ENCODE results near the gene ICAM5.
A peak's percentile ranks its signal among the peaks of the same experiment; 100 is the strongest.
"Not testable (repeated sequence)": the region's sequence is repeated elsewhere in the genome, so short reads cannot be mapped to it uniquely, and the experiment has no call there.

Gene ICAM5

DNA sequence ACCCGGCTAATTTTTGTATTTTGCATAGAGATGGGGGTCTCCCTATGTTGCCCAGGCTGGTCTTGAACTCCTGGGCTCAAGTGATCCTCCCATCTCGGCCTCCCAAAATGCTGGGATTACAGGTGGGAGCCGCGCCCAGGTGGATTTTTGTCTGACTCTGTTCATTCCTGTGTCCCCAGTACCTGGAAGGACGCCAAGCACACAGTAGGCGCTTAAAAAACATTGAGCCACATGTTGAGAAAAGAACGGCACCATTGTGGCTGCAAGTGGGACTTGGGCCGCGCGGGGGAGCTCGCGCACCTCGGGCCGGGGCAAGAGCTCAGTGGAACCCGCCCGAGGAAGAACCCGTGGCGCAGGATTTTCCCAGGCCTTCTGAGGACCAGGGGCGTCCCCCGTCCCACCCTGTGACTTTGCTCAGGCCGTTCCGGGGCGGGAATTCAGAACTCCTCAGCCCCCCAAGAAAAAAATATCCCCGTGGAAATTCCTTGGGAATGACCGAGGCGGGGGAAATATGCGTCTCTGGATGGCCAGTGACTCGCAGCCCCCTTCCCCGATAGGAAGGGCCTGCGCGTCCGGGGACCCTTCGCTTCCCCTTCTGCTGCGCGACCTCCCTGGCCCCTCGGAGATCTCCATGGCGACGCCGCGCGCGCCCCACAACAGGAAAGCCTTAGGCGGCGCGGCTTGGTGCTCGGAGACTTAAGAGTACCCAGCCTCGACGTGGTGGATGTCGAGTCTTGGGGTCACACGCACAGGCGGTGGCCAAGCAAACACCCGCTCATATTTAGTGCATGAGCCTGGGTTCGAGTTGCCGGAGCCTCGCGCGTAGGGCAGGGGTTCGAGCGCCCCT, 20.2 kb upstream of the ICAM5 start:
- intact Hi-C loops (cut with DNase I): loop anchor here (1.0 to 10.0 kb wide), 2 partner anchors 65 to 120 kb away; partner anchors contain the start of genes ICAM3 and RAVER1
- DNase-seq: peak; percentile 61 to 97 (median 82)

DNA sequence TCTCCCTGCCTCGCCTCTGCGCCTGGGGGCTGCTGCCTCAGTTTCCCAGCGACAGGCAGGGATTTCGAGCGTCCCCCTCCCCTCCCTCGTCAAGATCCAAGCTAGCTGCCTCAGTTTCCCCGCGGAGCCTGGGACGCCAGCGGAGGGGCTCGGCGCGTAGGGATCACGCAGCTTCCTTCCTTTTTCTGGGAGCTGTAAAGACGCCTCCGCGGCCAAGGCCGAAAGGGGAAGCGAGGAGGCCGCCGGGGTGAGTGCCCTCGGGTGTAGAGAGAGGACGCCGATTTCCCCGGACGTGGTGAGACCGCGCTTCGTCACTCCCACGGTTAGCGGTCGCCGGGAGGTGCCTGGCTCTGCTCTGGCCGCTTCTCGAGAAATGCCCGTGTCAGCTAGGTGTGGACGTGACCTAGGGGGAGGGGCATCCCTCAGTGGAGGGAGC, 19.6 kb upstream of the ICAM5 start:
- intact Hi-C loops (cut with DNase I): no loop called here

DNA sequence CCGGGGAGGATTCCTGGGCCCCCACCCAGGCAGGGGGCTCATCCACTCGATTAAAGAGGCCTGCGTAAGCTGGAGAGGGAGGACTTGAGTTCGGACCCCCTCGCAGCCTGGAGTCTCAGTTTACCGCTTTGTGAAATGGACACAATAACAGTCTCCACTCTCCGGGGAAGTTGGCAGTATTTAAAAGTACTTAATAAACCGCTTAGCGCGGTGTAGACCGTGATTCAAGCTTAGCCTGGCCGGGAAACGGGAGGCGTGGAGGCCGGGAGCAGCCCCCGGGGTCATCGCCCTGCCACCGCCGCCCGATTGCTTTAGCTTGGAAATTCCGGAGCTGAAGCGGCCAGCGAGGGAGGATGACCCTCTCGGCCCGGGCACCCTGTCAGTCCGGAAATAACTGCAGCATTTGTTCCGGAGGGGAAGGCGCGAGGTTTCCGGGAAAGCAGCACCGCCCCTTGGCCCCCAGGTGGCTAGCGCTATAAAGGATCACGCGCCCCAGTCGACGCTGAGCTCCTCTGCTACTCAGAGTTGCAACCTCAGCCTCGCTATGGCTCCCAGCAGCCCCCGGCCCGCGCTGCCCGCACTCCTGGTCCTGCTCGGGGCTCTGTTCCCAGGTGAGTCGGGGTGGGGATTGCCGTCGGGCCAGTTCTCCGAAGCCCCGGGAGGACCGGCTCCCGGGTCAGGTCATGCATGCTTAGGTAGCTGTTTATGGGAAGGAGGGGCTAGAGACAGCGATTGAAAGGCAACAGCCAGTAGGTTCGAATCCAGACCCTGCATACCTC, 18.9 kb upstream of the ICAM5 start, which contains the start of gene ICAM1:
ICAM1 (plus strand) TSS at position 505 of the 779 bp plus-strand sequence; CDS start at position 545, 40 bp downstream.
- intact Hi-C loops (cut with DNase I): no loop called here
- DNase-seq: peak in 1 of 10 donors; percentile 88

More for the DNA sequence above, 19.6 kb upstream of the ICAM5 start:
- DNase-seq: peak in 2 of 10 donors; percentile 23 to 88

DNA sequence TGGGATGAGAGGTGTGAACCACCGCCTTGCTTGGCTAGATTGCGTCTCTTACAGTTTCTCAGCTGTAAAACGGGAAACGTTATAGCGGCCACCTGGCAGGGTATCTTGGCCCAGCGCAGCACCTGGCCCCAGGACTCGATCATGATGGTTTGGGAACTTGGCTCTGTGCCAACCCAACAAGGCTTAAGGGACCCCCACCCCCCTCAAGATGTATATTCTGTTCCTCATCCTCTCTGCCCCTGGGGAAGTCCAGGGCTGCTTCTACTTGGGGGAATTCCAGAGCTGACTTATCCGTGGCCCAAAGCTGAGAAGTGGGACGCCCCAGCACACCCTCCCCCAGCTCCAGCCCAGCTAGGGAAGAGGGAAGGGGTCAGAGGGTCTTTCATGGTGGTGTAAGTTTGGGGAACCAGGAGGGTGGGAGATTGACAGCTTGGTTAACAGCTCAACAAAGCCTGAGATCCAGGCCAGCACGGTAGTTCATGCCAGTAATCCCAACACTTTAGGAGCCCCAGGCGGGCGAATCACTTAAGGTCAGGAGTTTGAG, 18.1 kb upstream of the ICAM5 start:
- DNase-seq: no peak
- intact Hi-C loops (cut with DNase I): no loop called here

DNA sequence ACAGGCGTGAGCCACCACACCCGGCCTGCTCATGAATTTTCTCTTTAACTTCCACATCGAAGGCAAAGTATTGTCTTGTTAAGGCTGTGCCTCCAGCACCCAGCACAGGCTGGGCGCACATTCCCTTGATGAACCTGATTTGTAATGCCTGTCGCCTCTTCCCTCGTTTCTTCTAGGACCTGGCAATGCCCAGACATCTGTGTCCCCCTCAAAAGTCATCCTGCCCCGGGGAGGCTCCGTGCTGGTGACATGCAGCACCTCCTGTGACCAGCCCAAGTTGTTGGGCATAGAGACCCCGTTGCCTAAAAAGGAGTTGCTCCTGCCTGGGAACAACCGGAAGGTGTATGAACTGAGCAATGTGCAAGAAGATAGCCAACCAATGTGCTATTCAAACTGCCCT, 15.2 kb upstream of the ICAM5 start:
- intact Hi-C loops (cut with DNase I): no loop called here

DNA sequence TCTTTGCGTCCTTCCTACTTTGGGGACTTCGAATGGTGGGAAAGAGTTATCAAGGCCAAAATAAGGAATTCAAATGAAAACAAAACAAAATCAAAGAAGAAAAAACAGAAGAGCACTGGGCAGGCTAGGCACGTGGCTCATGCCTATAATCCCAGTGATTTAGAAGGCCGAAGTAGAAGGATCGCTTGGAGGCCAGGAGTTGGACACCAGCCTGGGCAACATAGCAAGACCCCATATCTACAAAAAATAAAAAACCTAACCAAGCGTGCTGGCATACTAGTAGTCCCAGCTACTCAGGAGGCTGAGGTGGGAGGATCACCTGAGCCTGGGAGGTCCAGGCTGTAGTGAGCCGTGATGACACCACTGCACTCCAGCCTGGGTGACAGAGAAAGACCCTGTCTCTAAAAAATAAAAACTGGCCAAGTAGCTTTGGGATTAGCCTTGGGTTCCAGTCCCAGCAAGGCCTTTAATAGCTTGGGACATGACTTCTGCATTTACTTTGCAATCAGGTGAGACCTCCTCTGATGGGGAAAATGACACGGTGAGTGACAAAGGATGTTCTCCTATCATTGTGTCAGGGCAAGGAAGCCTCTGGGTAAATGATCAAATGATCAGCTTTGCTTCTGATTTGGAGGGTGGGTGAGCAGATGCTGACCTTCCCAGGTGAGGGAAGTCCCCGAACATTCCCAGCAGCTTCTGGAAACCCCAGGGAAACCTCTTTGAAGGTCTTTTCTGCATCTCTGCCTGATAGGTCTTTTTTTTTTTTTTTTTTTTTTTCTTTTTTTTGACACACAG, 11.8 kb upstream of the ICAM5 start:
- DNase-seq: no peak
- intact Hi-C loops (cut with DNase I): no loop called here

More for the DNA sequence above, 15.2 kb upstream of the ICAM5 start:
- DNase-seq: no peak

DNA sequence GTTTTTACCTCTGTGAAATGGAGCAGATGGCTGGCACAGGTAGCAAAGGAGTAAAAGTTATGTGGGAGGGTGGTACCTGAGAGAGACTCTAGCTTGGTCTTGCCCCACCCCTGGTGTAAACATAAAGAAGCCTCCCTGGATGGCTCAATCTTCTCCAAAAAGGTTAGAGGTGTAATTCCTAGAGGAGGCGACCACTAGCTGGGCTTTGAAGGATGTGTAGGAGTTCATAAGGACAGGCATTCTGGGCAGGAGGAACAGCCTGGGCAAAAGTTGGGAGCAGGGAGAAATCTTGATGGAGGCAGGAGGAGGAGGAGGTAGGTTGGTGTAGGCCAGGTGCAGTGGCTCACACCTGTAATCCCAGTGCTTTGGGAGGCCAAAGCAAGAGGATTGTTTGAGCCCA, 10.8 kb upstream of the ICAM5 start:
- DNase-seq: no peak
- intact Hi-C loops (cut with DNase I): no loop called here

DNA sequence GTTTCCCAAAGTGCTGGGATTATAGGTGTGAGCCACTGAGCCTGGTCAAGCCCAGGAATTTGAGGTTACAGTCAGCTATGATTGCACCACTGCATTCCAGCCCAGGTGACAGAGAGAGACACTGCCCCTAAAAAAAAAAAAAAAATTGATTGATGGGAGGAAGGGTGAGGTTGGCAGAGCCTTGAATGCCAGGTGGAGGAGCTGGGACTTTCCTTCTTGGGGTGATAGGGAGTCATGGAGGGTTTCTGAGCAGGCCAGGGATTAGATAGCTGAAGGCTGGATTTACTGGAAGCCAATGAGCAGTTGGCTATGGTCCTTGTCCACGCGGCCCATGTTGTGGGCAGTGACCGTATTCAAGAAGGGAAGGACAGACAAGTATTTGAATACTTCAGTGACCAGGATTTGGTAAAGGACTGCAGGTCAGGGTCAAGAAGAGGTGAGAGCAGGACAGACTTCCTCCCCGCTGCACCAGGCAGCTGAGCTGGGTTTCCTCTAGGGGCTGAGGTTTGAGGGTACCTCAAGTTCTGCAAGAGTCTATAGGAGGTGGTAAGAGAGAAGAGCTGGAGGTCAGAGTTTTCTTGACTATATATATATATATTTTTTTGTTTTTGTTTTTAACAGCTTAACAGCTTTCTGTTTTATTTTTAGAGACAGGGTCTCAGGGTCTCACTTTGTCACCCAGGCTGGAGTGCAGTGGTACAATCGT, 9.9 kb upstream of the ICAM5 start:
- intact Hi-C loops (cut with DNase I): no loop called here
- no peak for DNase-seq

DNA sequence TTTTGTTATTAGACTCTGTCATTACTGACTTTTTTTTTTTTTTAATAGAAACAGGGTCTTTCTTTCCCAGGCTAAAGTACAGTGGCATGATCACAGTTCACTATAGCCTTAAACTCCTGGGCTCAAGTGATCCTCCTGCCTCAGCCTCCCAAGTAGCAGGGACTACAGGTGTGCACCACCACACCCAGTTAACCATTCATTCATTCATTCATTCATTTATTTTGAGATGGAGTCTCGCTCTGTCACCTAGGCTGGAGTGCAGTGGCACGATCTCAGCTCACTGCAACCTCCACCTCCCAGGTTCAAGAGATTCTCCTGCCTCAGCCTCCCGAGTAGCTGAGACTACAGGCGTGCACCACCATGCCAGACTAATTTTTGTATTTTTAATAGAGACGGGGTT, 7.7 kb upstream of the ICAM5 start:
- intact Hi-C loops (cut with DNase I); DNase-seq: not testable (repeated sequence)

DNA sequence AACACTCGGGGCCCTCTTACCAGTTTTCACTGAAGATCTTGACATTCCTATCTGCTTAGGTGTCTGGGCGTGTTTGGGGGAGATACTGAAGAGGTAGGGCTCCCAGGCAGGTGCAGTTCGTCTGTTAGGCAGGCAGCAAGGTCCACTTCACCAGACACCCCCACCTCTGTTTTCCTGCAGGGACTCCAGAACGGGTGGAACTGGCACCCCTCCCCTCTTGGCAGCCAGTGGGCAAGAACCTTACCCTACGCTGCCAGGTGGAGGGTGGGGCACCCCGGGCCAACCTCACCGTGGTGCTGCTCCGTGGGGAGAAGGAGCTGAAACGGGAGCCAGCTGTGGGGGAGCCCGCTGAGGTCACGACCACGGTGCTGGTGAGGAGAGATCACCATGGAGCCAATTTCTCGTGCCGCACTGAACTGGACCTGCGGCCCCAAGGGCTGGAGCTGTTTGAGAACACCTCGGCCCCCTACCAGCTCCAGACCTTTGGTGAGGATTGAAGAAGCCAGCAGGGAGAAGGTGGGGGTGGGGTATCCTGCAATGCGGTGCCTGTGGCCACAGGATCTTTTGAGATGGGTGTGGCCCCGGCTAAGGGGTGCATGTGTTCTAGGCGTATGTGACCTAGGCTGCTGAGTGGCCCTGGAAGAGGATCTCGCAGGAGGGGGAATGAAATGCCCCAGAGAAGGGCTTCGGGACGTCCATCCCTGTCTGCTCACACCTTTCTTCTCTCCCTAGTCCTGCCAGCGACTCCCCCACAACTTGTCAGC, 6.3 kb upstream of the ICAM5 start:
- no peak for DNase-seq
- intact Hi-C loops (cut with DNase I): no loop called here

DNA sequence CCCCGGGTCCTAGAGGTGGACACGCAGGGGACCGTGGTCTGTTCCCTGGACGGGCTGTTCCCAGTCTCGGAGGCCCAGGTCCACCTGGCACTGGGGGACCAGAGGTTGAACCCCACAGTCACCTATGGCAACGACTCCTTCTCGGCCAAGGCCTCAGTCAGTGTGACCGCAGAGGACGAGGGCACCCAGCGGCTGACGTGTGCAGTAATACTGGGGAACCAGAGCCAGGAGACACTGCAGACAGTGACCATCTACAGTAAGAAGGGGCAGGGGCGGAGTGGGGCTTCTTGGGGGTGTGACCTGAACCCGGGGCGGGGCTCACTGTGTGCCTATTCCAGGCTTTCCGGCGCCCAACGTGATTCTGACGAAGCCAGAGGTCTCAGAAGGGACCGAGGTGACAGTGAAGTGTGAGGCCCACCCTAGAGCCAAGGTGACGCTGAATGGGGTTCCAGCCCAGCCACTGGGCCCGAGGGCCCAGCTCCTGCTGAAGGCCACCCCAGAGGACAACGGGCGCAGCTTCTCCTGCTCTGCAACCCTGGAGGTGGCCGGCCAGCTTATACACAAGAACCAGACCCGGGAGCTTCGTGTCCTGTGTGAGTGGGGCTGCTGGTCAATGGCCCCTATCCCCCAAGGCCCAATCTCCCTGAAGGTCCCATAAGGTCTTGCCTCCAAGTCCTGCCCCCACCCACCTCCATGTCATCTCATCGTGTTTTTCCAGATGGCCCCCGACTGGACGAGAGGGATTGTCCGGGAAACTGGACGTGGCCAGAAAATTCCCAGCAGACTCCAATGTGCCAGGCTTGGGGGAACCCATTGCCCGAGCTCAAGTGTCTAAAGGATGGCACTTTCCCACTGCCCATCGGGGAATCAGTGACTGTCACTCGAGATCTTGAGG, 5.4 kb upstream of the ICAM5 start:
- intact Hi-C loops (cut with DNase I): no loop called here
- no peak for DNase-seq

DNA sequence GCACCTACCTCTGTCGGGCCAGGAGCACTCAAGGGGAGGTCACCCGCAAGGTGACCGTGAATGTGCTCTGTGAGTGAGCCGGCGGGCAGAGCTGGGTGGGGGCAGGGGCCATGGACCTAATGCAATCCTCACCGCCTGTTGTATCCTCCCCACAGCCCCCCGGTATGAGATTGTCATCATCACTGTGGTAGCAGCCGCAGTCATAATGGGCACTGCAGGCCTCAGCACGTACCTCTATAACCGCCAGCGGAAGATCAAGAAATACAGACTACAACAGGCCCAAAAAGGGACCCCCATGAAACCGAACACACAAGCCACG, 4.8 kb upstream of the ICAM5 start:
- DNase-seq: no peak
- intact Hi-C loops (cut with DNase I): no loop called here

DNA sequence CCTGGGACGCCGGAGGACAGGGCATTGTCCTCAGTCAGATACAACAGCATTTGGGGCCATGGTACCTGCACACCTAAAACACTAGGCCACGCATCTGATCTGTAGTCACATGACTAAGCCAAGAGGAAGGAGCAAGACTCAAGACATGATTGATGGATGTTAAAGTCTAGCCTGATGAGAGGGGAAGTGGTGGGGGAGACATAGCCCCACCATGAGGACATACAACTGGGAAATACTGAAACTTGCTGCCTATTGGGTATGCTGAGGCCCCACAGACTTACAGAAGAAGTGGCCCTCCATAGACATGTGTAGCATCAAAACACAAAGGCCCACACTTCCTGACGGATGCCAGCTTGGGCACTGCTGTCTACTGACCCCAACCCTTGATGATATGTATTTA, 4.4 kb upstream of the ICAM5 start:
- DNase-seq: no peak
- intact Hi-C loops (cut with DNase I): no loop called here

DNA sequence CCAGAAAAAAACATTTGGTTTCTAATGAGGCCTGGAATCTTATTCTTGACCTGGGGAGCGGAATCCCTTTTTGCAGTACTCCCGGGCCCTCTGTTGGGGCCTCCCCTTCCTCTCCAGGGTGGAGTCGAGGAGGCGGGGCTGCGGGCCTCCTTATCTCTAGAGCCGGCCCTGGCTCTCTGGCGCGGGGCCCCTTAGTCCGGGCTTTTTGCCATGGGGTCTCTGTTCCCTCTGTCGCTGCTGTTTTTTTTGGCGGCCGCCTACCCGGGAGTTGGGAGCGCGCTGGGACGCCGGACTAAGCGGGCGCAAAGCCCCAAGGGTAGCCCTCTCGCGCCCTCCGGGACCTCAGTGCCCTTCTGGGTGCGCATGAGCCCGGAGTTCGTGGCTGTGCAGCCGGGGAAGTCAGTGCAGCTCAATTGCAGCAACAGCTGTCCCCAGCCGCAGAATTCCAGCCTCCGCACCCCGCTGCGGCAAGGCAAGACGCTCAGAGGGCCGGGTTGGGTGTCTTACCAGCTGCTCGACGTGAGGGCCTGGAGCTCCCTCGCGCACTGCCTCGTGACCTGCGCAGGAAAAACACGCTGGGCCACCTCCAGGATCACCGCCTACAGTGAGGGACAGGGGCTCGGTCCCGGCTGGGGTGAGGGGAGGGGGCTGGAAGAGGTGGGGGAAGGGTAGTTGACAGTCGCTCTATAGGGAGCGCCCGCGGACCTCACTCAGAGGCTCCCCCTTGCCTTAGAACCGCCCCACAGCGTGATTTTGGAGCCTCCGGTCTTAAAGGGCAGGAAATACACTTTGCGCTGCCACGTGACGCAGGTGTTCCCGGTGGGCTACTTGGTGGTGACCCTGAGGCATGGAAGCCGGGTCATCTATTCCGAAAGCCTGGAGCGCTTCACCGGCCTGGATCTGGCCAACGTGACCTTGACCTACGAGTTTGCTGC, 2.7 kb upstream of the ICAM5 start, which contains the start of gene ICAM4:
ICAM4 (plus strand) TSS at position 153 of the 935 bp plus-strand sequence; CDS start at position 211, 58 bp downstream.
- intact Hi-C loops (cut with DNase I): no loop called here
- DNase-seq: no peak

DNA sequence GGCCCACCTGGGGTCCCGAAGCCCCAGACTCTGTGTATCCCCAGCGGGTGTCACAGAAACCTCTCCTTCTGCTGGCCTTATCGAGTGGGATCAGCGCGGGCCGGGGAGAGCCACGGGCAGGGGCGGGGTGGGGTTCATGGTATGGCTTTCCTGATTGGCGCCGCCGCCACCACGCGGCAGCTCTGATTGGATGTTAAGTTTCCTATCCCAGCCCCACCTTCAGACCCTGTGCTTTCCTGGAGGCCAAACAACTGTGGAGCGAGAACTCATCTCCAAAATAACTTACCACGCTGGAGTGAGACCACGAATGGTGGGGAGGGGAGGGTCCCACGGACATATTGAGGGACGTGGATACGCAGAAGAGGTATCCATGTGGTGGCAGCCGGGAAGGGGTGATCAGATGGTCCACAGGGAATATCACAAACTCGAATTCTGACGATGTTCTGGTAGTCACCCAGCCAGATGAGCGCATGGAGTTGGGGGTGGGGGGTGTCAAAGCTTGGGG, 1.0 kb upstream of the ICAM5 start:
- DNase-seq: peak in 6 of 10 donors; percentile 50 to 94 (median 64)
- intact Hi-C loops (cut with DNase I): no loop called here

DNA sequence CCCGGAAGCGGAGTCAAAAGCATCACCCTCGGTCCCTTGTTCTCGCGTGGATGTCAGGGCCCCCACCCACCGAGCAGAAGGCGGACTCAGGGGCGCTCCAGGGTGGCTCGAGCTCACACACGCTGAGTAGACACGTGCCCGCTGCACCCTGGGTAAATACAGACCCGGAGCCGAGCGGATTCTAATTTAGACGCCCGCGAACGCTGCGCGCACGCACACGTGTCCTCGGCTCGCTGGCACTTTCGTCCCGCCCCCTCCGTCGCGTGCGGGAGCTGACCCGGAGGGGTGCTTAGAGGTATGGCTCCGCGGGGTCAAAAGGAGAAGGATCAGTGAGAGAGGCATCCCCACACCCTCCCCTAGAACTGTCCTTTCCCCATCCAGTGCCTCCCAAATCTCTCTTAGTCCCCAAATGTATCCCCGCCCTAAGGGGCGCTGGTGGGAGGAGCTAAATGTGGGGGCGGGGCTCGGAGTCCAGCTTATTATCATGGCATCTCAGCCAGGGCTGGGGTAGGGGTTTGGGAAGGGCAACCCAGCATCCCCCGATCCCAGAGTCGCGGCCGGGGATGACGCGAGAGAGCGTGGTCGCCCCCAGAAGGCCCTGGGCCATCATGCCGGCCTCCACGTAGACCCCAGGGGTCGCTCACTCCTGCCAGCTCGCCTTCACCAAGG, 451 bp upstream of the ICAM5 start:
- intact Hi-C loops (cut with DNase I): no loop called here
- peak in 6 of 10 donors; percentile 46 to 91 (median 66) for DNase-seq

All from posterior cingulate gyrus (tissue), 11 donors.